Activated CD4-positive, CD25-positive, alpha-beta regulatory T cell treated with anti-CD3 and anti-CD28 coated beads, Interleukin-2, amount 50 U/mL, for 72 hours (primary cell): Measurements from ENCODE around the gene NRK.
"Not testable (repeated sequence)": the region's sequence is repeated elsewhere in the genome, so short reads cannot be mapped to it uniquely, and the experiment has no call there.

ENCODE experiments used
- DNase-seq: peaks from one replicate; pipeline ENCODE4 v3.0.0; 2021

NRK gene

GRCh38 chrX:105822138-105823091, at the start of gene NRK:
NRK (plus strand) TSS chrX:105822539; CDS start chrX:105822846, 307 bp downstream.
- no peak for DNase-seq

GRCh38 chrX:105773801-105774200, 48.5 kb upstream of the NRK start:
- DNase-seq = no peak

GRCh38 chrX:105775679-105776078, 46.7 kb upstream of the NRK start:
- DNase-seq = no peak

GRCh38 chrX:105781804-105782203, 40.5 kb upstream of the NRK start:
- DNase-seq = no peak

- DNase-seq = not testable (repeated sequence)
Measured at GRCh38 chrX:105796877-105797276, 25.5 kb upstream of the NRK start.

- no peak for DNase-seq
Measured at GRCh38 chrX:105803891-105804290, 18.4 kb upstream of the NRK start.

GRCh38 chrX:105805655-105806054, 16.7 kb upstream of the NRK start:
- DNase-seq = not testable (repeated sequence)

- no peak for DNase-seq
Measured at GRCh38 chrX:105816517-105816916, 5.8 kb upstream of the NRK start.

GRCh38 chrX:105820247-105820646, 2.1 kb upstream of the NRK start:
- no peak for DNase-seq

- DNase-seq = no peak
Measured at GRCh38 chrX:105821471-105822121, 743 bp upstream of the NRK start.

- DNase-seq = no peak
Measured at GRCh38 chrX:105823092-105823455, 735 bp downstream of the NRK start.

GRCh38 chrX:105829011-105829410, 6.7 kb downstream of the NRK start:
- no peak for DNase-seq

- DNase-seq = no peak
Measured at GRCh38 chrX:105837232-105837631, 14.9 kb downstream of the NRK start.

- no peak for DNase-seq
Measured at GRCh38 chrX:105845631-105846030, 23.3 kb downstream of the NRK start.

- not testable (repeated sequence) for DNase-seq
Measured at GRCh38 chrX:105850100-105850499, 27.8 kb downstream of the NRK start.

GRCh38 chrX:105865709-105866108, 43.4 kb downstream of the NRK start:
- no peak for DNase-seq

- no peak for DNase-seq
Measured at GRCh38 chrX:105869701-105870100, 47.4 kb downstream of the NRK start.

- DNase-seq = no peak
Measured at GRCh38 chrX:105870445-105870844, 48.1 kb downstream of the NRK start.

GRCh38 chrX:105872941-105873340, 50.6 kb downstream of the NRK start:
- DNase-seq = no peak

- no peak for DNase-seq
Measured at GRCh38 chrX:105874790-105875189, 52.5 kb downstream of the NRK start.

GRCh38 chrX:105876658-105877057, 54.3 kb downstream of the NRK start:
- DNase-seq = no peak

- no peak for DNase-seq
Measured at GRCh38 chrX:105880491-105880890, 58.2 kb downstream of the NRK start.

- no peak for DNase-seq
Measured at GRCh38 chrX:105882581-105883275, 60.4 kb downstream of the NRK start.

- DNase-seq = no peak
Measured at GRCh38 chrX:105894721-105895120, 72.4 kb downstream of the NRK start.
